Activated CD8-positive, alpha-beta T cell treated with anti-CD3 and anti-CD28 coated beads for 36 hours (primary cell): ENCODE results near the gene KIAA0319L. TPM values are rescaled to one million over a fixed set of nuclear protein-coding genes. Genes with fewer than 3 reads are reported as not detected.

Source experiments
- ATAC-seq: fragments of 200-7000 bp; cut with Tn5 transposase; one replicate; pipeline ENCODE4 v1.10.0; 2021; ENCODE audit warnings: mild to moderate bottlenecking, moderate library complexity
- CTCF ChIA-PET: fragments of 350-600 bp; sonication (Branson Sonifier 250); formaldehyde crosslinking; loops from one replicate; lab custom pipeline; 2021; ENCODE audit warnings: antibody characterized with exemption; lab: Charles Lee
- POLR2A ChIA-PET: fragments of 350-600 bp; sonication (Branson Sonifier 250); formaldehyde crosslinking; loops from one replicate; lab custom pipeline; 2021; ENCODE audit warnings: antibody characterized with exemption; lab: Charles Lee
- DNase-seq: peaks from one replicate; pipeline ENCODE4 v3.0.0-alpha.2; 2020
- H3K27ac Mint-ChIP-seq: one replicate; pipeline ENCODE4 v1.8.0; 2021; ENCODE audit warnings: mild to moderate bottlenecking, mixed read lengths
- H3K27me3 Mint-ChIP-seq: one replicate; pipeline ENCODE4 v1.8.0; 2021; ENCODE audit warnings: mixed read lengths
- H3K36me3 Mint-ChIP-seq: one replicate; pipeline ENCODE4 v1.8.0; 2021; ENCODE audit warnings: low read depth, mixed read lengths
- H3K4me1 Mint-ChIP-seq: one replicate; pipeline ENCODE4 v1.8.0; 2021; ENCODE audit warnings: low read depth, mixed read lengths
- H3K4me3 Mint-ChIP-seq: one replicate; pipeline ENCODE4 v1.8.0; 2021; ENCODE audit warnings: mild to moderate bottlenecking, moderate library complexity, mixed read lengths
- H3K9me3 Mint-ChIP-seq: one replicate; pipeline ENCODE4 v1.8.0; 2021; ENCODE audit warnings: mixed read lengths
- CTCF ChIP-seq: fragments of 200-600 bp; IDR thresholded peaks from one replicate; pipeline ENCODE4 v1.8.0; 2022; ENCODE audit warnings: antibody characterized with exemption, mild to moderate bottlenecking
- intact Hi-C: fragments of 100-400 bp; cut with micrococcal nuclease; formaldehyde crosslinking; loops from one replicate; pipeline ENCODE4 v1.10.0; 2022
- total RNA-seq, 2 experiments: library from RNA; stranded (reverse); gene quantifications; one replicate each; pipeline ENCODE4 v1.2.3, GENCODE V29; 2021

The KIAA0319L gene
- total RNA-seq, 2 experiments from 2014 or later = 22.8 to 30.9 TPM

GRCh38 chr1:35532497-35533223 lies 24.5 kb downstream of the KIAA0319L start:
- H3K36me3 Mint-ChIP-seq = peaks cover 31% of the 10 kb centered on the region
- POLR2A ChIA-PET = interaction anchor here (0.7 kb wide), 1 partner anchor 13 kb away, joined by 3 read pairs; no protein-coding TSS in a partner anchor
- peaks cover 29% of the 10 kb centered on the region for H3K4me1 Mint-ChIP-seq
- H3K4me3 Mint-ChIP-seq = no peak overlapping the region
- peaks cover 10% of the 10 kb centered on the region for H3K9me3 Mint-ChIP-seq
- no peak overlapping the region for H3K27ac Mint-ChIP-seq
- DNase-seq = no peak
- intact Hi-C loops = no loop called here
- no peak for ATAC-seq
- CTCF ChIA-PET = interaction anchor here (1.1 to 11.4 kb wide), 3 partner anchors 12 to 81 kb away, joined by 4 to 140 read pairs (median 5); no protein-coding TSS in a partner anchor
- H3K27me3 Mint-ChIP-seq = no peaks in the 10 kb centered on the region
- no peak for TF ChIP-seq CTCF

GRCh38 chr1:35531368-35531767 lies 25.8 kb downstream of the KIAA0319L start:
- no peak overlapping the region for H3K27ac Mint-ChIP-seq
- CTCF ChIA-PET = no interaction called here
- POLR2A ChIA-PET = interaction anchor here (1.1 kb wide), 1 partner anchor 12 kb away, joined by 6 read pairs; no protein-coding TSS in a partner anchor

GRCh38 chr1:35530946-35531345 lies 26.3 kb downstream of the KIAA0319L start:
- no peak overlapping the region for H3K27ac Mint-ChIP-seq
- intact Hi-C loops = no loop called here
- peaks cover 34% of the 10 kb centered on the region for H3K36me3 Mint-ChIP-seq
- peaks cover 12% of the 10 kb centered on the region for H3K9me3 Mint-ChIP-seq
- peaks cover 12% of the 10 kb centered on the region for H3K4me1 Mint-ChIP-seq
- H3K4me3 Mint-ChIP-seq = no peak overlapping the region
- TF ChIP-seq CTCF = no peak
- no peaks in the 10 kb centered on the region for H3K27me3 Mint-ChIP-seq
- POLR2A ChIA-PET = interaction anchor here (1.1 kb wide), 1 partner anchor 12 kb away, joined by 6 read pairs; no protein-coding TSS in a partner anchor
- CTCF ChIA-PET = no interaction called here
- DNase-seq = no peak
- ATAC-seq = no peak

More at GRCh38 chr1:35531368-35531767, 25.8 kb downstream of the KIAA0319L start:
- Mint-ChIP-seq H3K4me3 (no peak overlapping the region), H3K9me3 (peaks cover 12% of the 10 kb centered on the region), H3K27me3 (no peaks in the 10 kb centered on the region), H3K36me3 (peaks cover 34% of the 10 kb centered on the region), H3K4me1 (peaks cover 16% of the 10 kb centered on the region)
- no peak for TF ChIP-seq CTCF
- intact Hi-C loops = no loop called here
- no peak for ATAC-seq
- DNase-seq = no peak

- TF ChIP-seq CTCF = no peak
- Mint-ChIP-seq H3K4me3 (no peak overlapping the region), H3K36me3 (peaks cover 41% of the 10 kb centered on the region), H3K27me3 (no peaks in the 10 kb centered on the region), H3K4me1 (peaks cover 5% of the 10 kb centered on the region), H3K27ac (no peak overlapping the region), H3K9me3 (peaks cover 12% of the 10 kb centered on the region)
- ATAC-seq = no peak
- intact Hi-C loops = no loop called here
- no peak for DNase-seq
- POLR2A ChIA-PET = no interaction called here
- CTCF ChIA-PET = no interaction called here
Observed at GRCh38 chr1:35530168-35530567, 27.0 kb downstream of the KIAA0319L start.

- intact Hi-C loops = no loop called here
- CTCF ChIA-PET = interaction anchor here (1.1 to 1.5 kb wide), 3 partner anchors 20 to 73 kb away, joined by 3 to 4 read pairs (median 3); no protein-coding TSS in a partner anchor
Observed at GRCh38 chr1:35524106-35524505, 33.1 kb downstream of the KIAA0319L start.

More at GRCh38 chr1:35524106-35524505, 33.1 kb downstream of the KIAA0319L start:
- H3K9me3 Mint-ChIP-seq = peaks cover 6% of the 10 kb centered on the region
- no peak for TF ChIP-seq CTCF
- peaks cover 25% of the 10 kb centered on the region for H3K36me3 Mint-ChIP-seq
- peaks cover 6% of the 10 kb centered on the region for H3K4me1 Mint-ChIP-seq
- no peak overlapping the region for H3K27ac Mint-ChIP-seq
- POLR2A ChIA-PET = no interaction called here
- DNase-seq (no peak), ATAC-seq (no peak)
- H3K27me3 Mint-ChIP-seq = no peaks in the 10 kb centered on the region
- no peak overlapping the region for H3K4me3 Mint-ChIP-seq
